Measurements from ENCODE around the gene KRTAP12-3. TPM values are rescaled to one million over a fixed set of nuclear protein-coding genes. Genes with fewer than 3 reads are reported as not detected.

Gene KRTAP12-3
- total and polyA plus RNA-seq, 10 of the 15 experiments (the other 5 are each of a cell fraction or from before 2014, with no cell fraction given), result not detected

- TF ChIP-seq EGR1 (IDR thresholded peaks at IDR 0.05; ENCODE audit: borderline replicate concordance in 1 of 2, low read depth in 2 of 2, low read length in 2 of 2) (no peak), HSF1 (IDR thresholded peaks at IDR 0.05; ENCODE audit: low read depth, low read length) (no peak), MEF2A (IDR thresholded peaks at IDR 0.05; ENCODE audit: insufficient read depth, low read depth, low read length) (no peak), E2F8 (IDR thresholded peaks at IDR 0.05; ENCODE audit: low read depth, partially characterized antibody) (no peak), MYC (IDR thresholded peaks at IDR 0.05; ENCODE audit: insufficient read depth, insufficient read length, insufficient replicate concordance, low read length, severe bottlenecking) (no peak), SIN3A (IDR thresholded peaks at IDR 0.05; ENCODE audit: low read depth, low read length) (no peak), CREM (IDR thresholded peaks at IDR 0.05; ENCODE audit: low read depth) (no peak)
Observed at GRCh38 chr21:44706706-44707581, 49.2 kb downstream of the KRTAP12-3 start (continued).

Small RNAs within 50 kb of the gene (small RNA-seq; reads per million reads assigned to genes)
- gene KRTAP12-6P, result not detected

Other genes starting within 250 kb of the KRTAP12-3 start
Only the 7 nearest of the 20 such genes appear.
- gene KRTAP10-9, start 30.8 kb upstream of the KRTAP12-3 start, total RNA-seq (2014; rRNA removed), result not detected in 2 replicates
- gene KRTAP10-9, start 30.8 kb upstream of the KRTAP12-3 start, total RNA-seq (2014; rRNA removed; fragmentation: Illumina TruSeq; extraction: Trizol), result not detected in 2 replicates
- not detected in 2 replicates for gene KRTAP10-9, start 30.8 kb upstream of the KRTAP12-3 start, total RNA-seq (2021)
- gene KRTAP10-9, start 30.8 kb upstream of the KRTAP12-3 start, polyA plus RNA-seq (2011; rRNA removed), result not detected in 2 replicates
- not detected in 2 replicates for gene KRTAP10-9, start 30.8 kb upstream of the KRTAP12-3 start, polyA plus RNA-seq (2014; fragmentation: Illumina TruSeq; extraction: Trizol)
- gene KRTAP10-9, start 30.8 kb upstream of the KRTAP12-3 start, polyA plus RNA-seq (2014; fragmentation: Nextera tagmentation; extraction: Ambion mirVana), result not detected
- not detected in 2 replicates for gene KRTAP10-9, start 30.8 kb upstream of the KRTAP12-3 start, polyA plus RNA-seq (2014; rRNA removed)
- not detected for gene KRTAP10-9, start 30.8 kb upstream of the KRTAP12-3 start, polyA plus RNA-seq (2016; fragmentation: Nextera tagmentation; extraction: Ambion mirVana)
- not detected in 2 replicates for gene KRTAP10-10, start 20.6 kb upstream of the KRTAP12-3 start, total RNA-seq (2014; rRNA removed)
- gene KRTAP10-10, start 20.6 kb upstream of the KRTAP12-3 start, total RNA-seq (2014; rRNA removed; fragmentation: Illumina TruSeq; extraction: Trizol), result not detected in 2 replicates
- not detected in 2 replicates for gene KRTAP10-10, start 20.6 kb upstream of the KRTAP12-3 start, total RNA-seq (2021)
- not detected in 2 replicates for gene KRTAP10-10, start 20.6 kb upstream of the KRTAP12-3 start, polyA plus RNA-seq (2011; rRNA removed)
- gene KRTAP10-10, start 20.6 kb upstream of the KRTAP12-3 start, polyA plus RNA-seq (2014; fragmentation: Illumina TruSeq; extraction: Trizol), result not detected in 2 replicates
- gene KRTAP10-10, start 20.6 kb upstream of the KRTAP12-3 start, polyA plus RNA-seq (2014; fragmentation: Nextera tagmentation; extraction: Ambion mirVana), result not detected
- gene KRTAP10-10, start 20.6 kb upstream of the KRTAP12-3 start, polyA plus RNA-seq (2014; rRNA removed), result not detected in 2 replicates
- gene KRTAP10-10, start 20.6 kb upstream of the KRTAP12-3 start, polyA plus RNA-seq (2016; fragmentation: Nextera tagmentation; extraction: Ambion mirVana), result not detected
- gene KRTAP10-11, start 11.5 kb upstream of the KRTAP12-3 start, total RNA-seq (2014; rRNA removed), result not detected in 2 replicates
- gene KRTAP10-11, start 11.5 kb upstream of the KRTAP12-3 start, total RNA-seq (2014; rRNA removed; fragmentation: Illumina TruSeq; extraction: Trizol), result not detected in 2 replicates
- not detected in 2 replicates for gene KRTAP10-11, start 11.5 kb upstream of the KRTAP12-3 start, total RNA-seq (2021)
- gene KRTAP10-11, start 11.5 kb upstream of the KRTAP12-3 start, polyA plus RNA-seq (2011; rRNA removed), result not detected in 2 replicates
- gene KRTAP10-11, start 11.5 kb upstream of the KRTAP12-3 start, polyA plus RNA-seq (2014; fragmentation: Illumina TruSeq; extraction: Trizol), result not detected in 2 replicates
- gene KRTAP10-11, start 11.5 kb upstream of the KRTAP12-3 start, polyA plus RNA-seq (2014; fragmentation: Nextera tagmentation; extraction: Ambion mirVana), result not detected
- not detected in 2 replicates for gene KRTAP10-11, start 11.5 kb upstream of the KRTAP12-3 start, polyA plus RNA-seq (2014; rRNA removed)
- not detected for gene KRTAP10-11, start 11.5 kb upstream of the KRTAP12-3 start, polyA plus RNA-seq (2016; fragmentation: Nextera tagmentation; extraction: Ambion mirVana)
- not detected in 2 replicates for gene KRTAP12-4, start 3.3 kb upstream of the KRTAP12-3 start, total RNA-seq (2014; rRNA removed)
- not detected in 2 replicates for gene KRTAP12-4, start 3.3 kb upstream of the KRTAP12-3 start, total RNA-seq (2014; rRNA removed; fragmentation: Illumina TruSeq; extraction: Trizol)
- gene KRTAP12-4, start 3.3 kb upstream of the KRTAP12-3 start, total RNA-seq (2021), result not detected in 2 replicates
- not detected in 2 replicates for gene KRTAP12-4, start 3.3 kb upstream of the KRTAP12-3 start, polyA plus RNA-seq (2011; rRNA removed)
- gene KRTAP12-4, start 3.3 kb upstream of the KRTAP12-3 start, polyA plus RNA-seq (2014; fragmentation: Illumina TruSeq; extraction: Trizol), result not detected in 2 replicates
- gene KRTAP12-4, start 3.3 kb upstream of the KRTAP12-3 start, polyA plus RNA-seq (2014; fragmentation: Nextera tagmentation; extraction: Ambion mirVana), result not detected
- not detected in 2 replicates for gene KRTAP12-4, start 3.3 kb upstream of the KRTAP12-3 start, polyA plus RNA-seq (2014; rRNA removed)
- not detected for gene KRTAP12-4, start 3.3 kb upstream of the KRTAP12-3 start, polyA plus RNA-seq (2016; fragmentation: Nextera tagmentation; extraction: Ambion mirVana)
- gene KRTAP12-2, start 9.0 kb downstream of the KRTAP12-3 start, total RNA-seq (2014; rRNA removed), result not detected in 2 replicates
- gene KRTAP12-2, start 9.0 kb downstream of the KRTAP12-3 start, total RNA-seq (2014; rRNA removed; fragmentation: Illumina TruSeq; extraction: Trizol), result not detected in 2 replicates
- gene KRTAP12-2, start 9.0 kb downstream of the KRTAP12-3 start, total RNA-seq (2021), result not detected in 2 replicates
- not detected in 2 replicates for gene KRTAP12-2, start 9.0 kb downstream of the KRTAP12-3 start, polyA plus RNA-seq (2011; rRNA removed)
- not detected in 2 replicates for gene KRTAP12-2, start 9.0 kb downstream of the KRTAP12-3 start, polyA plus RNA-seq (2014; fragmentation: Illumina TruSeq; extraction: Trizol)
- gene KRTAP12-2, start 9.0 kb downstream of the KRTAP12-3 start, polyA plus RNA-seq (2014; fragmentation: Nextera tagmentation; extraction: Ambion mirVana), result not detected
- gene KRTAP12-2, start 9.0 kb downstream of the KRTAP12-3 start, polyA plus RNA-seq (2014; rRNA removed), result not detected in 2 replicates
- gene KRTAP12-2, start 9.0 kb downstream of the KRTAP12-3 start, polyA plus RNA-seq (2016; fragmentation: Nextera tagmentation; extraction: Ambion mirVana), result not detected
- gene KRTAP12-1, start 24.2 kb downstream of the KRTAP12-3 start, total RNA-seq (2014; rRNA removed), result not detected in 2 replicates
- not detected in 2 replicates for gene KRTAP12-1, start 24.2 kb downstream of the KRTAP12-3 start, total RNA-seq (2014; rRNA removed; fragmentation: Illumina TruSeq; extraction: Trizol)
- not detected in 2 replicates for gene KRTAP12-1, start 24.2 kb downstream of the KRTAP12-3 start, total RNA-seq (2021)
- gene KRTAP12-1, start 24.2 kb downstream of the KRTAP12-3 start, polyA plus RNA-seq (2011; rRNA removed), result not detected in 2 replicates
- gene KRTAP12-1, start 24.2 kb downstream of the KRTAP12-3 start, polyA plus RNA-seq (2014; fragmentation: Illumina TruSeq; extraction: Trizol), result not detected in 2 replicates
- not detected for gene KRTAP12-1, start 24.2 kb downstream of the KRTAP12-3 start, polyA plus RNA-seq (2014; fragmentation: Nextera tagmentation; extraction: Ambion mirVana)
- gene KRTAP12-1, start 24.2 kb downstream of the KRTAP12-3 start, polyA plus RNA-seq (2014; rRNA removed), result not detected in 2 replicates
- not detected for gene KRTAP12-1, start 24.2 kb downstream of the KRTAP12-3 start, polyA plus RNA-seq (2016; fragmentation: Nextera tagmentation; extraction: Ambion mirVana)
- gene KRTAP10-12, start 39.2 kb downstream of the KRTAP12-3 start, total RNA-seq (2014; rRNA removed), result not detected in 2 replicates
- not detected in 2 replicates for gene KRTAP10-12, start 39.2 kb downstream of the KRTAP12-3 start, total RNA-seq (2014; rRNA removed; fragmentation: Illumina TruSeq; extraction: Trizol)
- gene KRTAP10-12, start 39.2 kb downstream of the KRTAP12-3 start, total RNA-seq (2021), result not detected in 2 replicates
- gene KRTAP10-12, start 39.2 kb downstream of the KRTAP12-3 start, polyA plus RNA-seq (2011; rRNA removed), result not detected in 2 replicates
- not detected in 2 replicates for gene KRTAP10-12, start 39.2 kb downstream of the KRTAP12-3 start, polyA plus RNA-seq (2014; fragmentation: Illumina TruSeq; extraction: Trizol)
- gene KRTAP10-12, start 39.2 kb downstream of the KRTAP12-3 start, polyA plus RNA-seq (2014; fragmentation: Nextera tagmentation; extraction: Ambion mirVana), result not detected
- not detected in 2 replicates for gene KRTAP10-12, start 39.2 kb downstream of the KRTAP12-3 start, polyA plus RNA-seq (2014; rRNA removed)
- not detected for gene KRTAP10-12, start 39.2 kb downstream of the KRTAP12-3 start, polyA plus RNA-seq (2016; fragmentation: Nextera tagmentation; extraction: Ambion mirVana)